Endometrial microvascular endothelial cells (primary cell): ENCODE results near the gene CST6. TPM values are rescaled to one million over a fixed set of nuclear protein-coding genes. Genes with fewer than 3 reads are reported as not detected.
"Not testable (repeated sequence)": the region's sequence is repeated elsewhere in the genome, so short reads cannot be mapped to it uniquely, and the experiment has no call there.

Experiments used
- in situ Hi-C: cut with HindIII; loops from 2 replicates; pipeline ENCODE4 v1.10.0; 2017; ENCODE audit warnings: low sequenced_read_pairs, low pct_unique_long_range_greater_than_20kb; ENCODE audit errors: inconsistent ontology term
- total RNA-seq: library from RNA; depleted of rRNA; stranded (reverse); fragments of >200 nt; gene quantifications from one replicate; pipeline ENCODE4 v1.2.3, GENCODE V29; 2015; ENCODE audit errors: inconsistent ontology term

The CST6 gene
- total RNA-seq, 1 donor from 2014 or later, result not detected

DNA sequence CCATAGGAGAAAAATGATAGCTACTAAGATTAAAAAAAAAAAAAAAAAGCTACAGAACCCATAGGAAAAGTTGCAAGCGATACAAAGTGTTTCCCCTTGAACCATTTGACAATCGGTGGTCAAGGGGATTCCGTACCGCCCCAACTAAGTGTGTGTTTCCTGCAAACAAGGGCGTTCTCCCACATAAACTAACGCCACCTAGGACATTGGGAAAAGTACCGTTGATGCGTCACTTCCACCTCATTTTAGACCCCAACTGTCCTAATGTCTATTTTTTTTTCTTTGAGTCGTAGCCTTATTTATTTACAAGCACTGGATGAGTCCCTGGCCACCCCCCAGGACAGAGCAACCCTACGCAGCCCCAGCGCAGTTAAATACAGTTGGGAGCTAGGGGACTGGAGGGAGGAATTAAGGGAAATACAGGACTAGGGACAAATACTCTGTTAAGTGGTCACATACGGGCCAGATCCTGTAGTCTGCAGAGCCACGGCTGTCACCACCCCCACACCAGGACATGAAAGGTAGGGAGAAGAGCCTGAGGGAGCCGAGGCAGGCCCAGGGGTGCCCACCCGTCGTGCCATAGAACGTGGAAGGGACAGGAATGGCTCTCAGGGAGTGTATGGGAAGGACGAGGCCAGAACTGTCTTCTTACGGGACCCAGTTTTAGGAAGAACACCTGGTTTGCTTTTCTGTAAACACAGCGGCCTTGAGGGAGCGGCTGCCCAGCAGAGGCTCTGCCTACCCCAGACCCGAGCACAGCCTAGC lies 28.8 kb upstream of the CST6 start:
- in situ Hi-C loops, result no loop called here

DNA sequence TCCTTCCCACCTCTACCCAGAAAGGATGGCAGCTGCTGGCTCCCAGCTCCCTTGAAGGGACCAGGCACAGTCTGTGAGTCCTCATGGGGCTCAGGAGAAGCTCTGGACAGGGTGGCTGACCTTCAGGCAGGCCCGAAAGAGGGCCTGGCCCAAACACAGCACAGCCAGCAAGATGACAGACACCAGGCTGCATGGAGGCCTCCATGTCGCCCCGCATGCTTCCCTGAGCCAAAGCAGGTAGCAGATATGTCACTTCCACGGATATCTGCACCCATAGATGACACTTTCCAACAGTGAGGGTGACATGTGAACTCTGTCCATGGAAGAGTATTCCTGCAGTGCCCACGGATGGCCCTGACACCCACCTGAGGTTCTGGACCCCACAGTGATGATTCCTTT lies 28.2 kb upstream of the CST6 start:
- in situ Hi-C loops, result no loop called here

DNA sequence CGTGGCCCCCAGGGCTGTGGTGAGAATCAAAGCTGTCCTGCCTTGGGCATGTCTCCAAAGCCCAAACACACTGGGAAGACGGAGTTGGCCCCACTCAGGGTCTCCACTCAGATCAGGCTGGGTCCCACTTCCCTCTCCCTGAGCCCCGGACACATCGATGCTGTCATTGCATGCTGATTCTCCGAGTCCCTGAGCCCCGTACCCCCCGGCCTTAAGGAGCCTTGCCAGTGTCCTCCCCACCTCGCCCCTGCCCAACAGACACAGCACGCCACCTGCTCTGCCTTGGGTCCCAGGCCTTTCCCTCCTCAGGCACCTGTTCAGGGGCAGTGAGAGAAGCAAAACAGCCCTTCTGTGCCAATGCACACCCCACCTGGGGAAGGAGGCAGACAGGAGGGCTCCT lies 24.5 kb upstream of the CST6 start:
- in situ Hi-C loops, result no loop called here

DNA sequence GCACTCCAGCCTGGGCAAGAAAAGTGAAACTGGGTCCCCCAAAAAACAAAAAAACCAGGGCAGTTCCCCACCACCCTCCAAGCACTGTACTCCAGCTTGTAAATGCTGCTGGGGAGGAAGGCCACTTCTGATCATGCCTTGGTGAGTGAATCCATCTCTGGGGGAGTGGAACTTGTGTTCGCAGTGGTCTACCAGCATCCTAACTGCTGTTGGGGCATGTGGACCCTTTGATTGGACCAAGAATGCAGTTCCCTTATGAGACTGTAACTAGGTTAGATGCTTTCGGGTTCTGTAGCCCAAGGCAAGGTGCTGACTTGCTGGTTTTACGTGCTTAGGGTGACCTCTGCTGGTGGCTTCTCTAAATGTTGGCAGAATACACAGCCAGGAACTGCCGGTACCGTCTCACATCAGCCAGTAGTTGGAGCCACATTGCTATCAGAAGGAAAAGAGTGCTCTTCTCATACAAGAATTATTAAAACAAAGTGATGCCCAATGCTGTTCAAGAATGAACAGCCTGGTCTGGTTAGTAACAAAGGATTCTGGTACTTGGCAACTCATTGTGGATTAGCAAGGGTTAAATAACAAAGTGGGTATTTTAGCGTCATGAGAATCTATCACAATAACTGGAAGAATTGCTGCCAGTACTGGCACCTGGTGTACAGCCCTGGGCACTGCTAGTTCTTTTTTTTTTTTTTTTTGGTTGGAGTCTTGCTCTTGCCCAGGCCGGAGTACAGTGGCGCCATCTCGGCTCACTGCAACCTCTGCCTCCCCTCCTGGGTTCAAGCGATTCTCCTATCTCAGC lies 22.8 kb upstream of the CST6 start:
- in situ Hi-C loops, result no loop called here

DNA sequence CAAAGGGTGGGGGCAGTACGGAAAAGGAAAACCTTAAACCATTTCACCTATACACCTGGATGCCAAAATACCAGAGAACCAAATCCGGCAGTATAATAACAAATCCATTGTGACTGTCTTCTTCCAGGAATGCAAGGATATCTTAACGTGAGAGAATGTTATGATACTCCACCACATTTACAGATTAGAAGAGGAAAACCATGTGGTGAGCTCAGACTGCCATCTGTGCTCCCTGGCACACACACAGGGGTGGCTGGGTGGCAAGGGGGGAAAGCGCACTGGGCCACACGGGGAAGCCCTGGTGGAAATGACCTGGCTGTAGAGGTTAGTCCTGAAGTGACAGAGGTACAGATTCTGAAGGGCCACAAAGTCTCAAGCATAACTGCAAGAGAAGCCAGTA lies 19.8 kb upstream of the CST6 start:
- in situ Hi-C loops, result no loop called here

DNA sequence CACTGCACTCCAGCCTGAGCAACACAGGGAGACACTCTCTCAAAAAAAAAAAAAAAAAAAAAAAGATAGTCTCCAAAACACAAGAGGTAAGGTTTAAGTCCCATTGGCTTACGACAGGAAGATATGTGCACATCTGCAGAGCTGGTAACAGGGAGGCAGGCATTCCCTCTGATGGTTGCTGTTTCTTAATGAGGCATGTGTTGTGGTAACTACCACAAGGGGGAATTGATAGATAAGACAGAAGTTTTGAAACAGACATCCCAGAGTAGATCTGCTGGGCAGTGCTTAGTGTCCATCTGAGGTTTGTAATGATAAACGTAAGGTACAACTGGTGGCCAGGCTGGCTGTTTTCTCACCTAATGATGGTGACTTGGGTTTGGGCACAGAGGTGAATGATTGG lies 14.5 kb upstream of the CST6 start:
- in situ Hi-C loops, result no loop called here

DNA sequence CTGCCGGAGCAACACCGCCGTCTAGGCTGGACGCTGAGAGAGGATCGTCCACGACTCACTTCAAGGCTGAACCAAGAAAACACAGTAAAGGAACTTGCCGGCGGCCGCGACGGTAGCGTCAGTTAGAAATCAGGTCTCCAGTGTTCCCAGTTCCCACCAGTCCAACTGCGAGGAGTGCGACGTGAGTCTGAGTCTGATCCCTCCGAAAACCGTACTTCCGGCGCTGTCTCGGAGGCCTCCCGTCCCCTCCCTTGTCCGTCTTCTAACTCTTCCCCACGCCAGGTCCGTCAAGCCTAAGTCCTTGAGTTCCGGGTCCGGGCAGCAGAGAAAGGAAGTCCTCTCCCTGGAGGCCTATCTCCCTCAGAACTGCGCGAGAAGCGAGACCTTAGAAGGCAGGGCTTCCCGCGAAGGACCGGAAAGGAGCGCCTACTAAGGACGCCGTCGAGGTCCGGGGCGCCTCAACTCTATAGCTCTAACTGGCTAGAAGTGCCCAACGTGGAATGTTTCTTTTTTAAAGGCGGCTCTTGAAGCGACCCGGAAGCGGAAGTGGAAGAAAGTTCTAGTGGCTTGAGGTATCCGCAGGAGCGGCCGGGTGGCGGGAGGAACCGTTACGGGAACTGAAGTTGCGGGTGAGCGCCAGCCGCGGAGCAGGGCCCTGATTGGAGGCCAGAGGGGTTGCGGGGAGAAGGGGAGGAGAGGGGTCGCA lies 9.7 kb upstream of the CST6 start, which contains the start of the genes BANF1 and EIF1AD:
Gene BANF1 (plus strand): TSS at position 562 of the 706 bp plus-strand sequence. CDS start 748 bp downstream, outside the sequence.
Gene EIF1AD (minus strand): TSS at position 216 of the 706 bp plus-strand sequence. CDS start 1,768 bp downstream, outside the sequence.
- in situ Hi-C loops, result no loop called here

DNA sequence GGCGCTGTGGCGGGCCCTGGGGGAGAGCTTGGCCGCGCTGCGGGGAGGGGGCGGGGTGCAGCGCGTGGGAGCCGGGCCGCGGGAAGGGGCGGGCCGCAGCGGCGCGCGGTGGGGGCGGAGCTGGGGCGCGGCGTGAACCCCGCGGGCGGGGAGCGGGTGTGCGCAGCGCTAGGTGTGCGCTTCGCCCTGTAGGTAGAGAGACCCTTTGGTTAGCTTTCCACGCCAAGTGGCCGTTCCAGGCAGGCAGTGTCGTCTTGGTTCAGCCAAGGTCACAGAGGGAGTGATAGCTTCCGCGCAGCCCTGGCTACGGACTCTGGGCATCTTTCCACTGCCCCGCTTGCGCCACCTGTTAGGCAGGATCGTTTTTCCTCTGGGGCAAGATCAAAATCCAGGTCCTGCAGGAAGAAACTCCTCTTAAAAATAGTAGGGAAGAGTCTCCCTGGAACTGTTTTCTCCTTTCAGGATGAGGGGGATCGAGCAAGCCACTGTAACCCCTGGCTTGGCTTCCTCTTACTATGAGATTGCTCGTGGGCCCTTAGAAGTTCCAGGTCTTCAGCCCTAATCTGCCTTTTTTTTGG lies 9.1 kb upstream of the CST6 start:
- in situ Hi-C loops, result no loop called here

DNA sequence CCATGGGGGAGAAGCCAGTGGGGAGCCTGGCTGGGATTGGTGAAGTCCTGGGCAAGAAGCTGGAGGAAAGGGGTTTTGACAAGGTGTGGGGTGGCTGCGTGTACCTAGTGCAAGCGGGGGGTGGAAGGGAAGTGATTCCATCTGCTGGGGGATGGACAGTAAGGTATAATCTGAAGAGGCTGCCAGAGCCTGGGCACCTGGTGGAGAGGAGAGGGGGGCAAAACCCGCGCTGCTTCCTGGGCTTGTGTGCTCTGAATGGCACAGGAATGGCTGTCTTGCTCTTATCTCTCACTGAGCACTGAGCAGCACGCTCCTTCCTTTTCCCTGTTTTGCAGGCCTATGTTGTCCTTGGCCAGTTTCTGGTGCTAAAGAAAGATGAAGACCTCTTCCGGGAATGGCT lies 8.5 kb upstream of the CST6 start:
- in situ Hi-C loops, result no loop called here

DNA sequence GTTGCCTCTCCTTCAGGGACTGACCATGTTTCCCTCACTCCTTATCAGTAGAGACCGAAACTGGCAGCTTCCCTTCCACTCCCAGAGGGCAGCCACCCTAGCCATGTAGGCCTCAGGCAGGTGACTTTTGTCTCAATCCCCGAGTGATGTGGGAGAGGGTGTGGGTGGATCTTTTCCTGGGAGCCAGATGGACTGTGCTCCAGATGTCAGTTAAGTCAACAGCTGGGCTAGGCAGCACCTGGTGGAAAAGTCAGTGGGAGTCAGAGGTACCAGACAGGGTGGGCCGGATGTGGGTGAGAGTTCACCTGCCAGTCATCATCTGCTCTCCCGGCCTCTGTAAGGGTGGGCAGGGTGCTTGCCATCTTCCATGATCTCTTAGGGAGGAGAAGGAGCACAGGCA lies 7.6 kb upstream of the CST6 start:
- in situ Hi-C loops, result no loop called here

DNA sequence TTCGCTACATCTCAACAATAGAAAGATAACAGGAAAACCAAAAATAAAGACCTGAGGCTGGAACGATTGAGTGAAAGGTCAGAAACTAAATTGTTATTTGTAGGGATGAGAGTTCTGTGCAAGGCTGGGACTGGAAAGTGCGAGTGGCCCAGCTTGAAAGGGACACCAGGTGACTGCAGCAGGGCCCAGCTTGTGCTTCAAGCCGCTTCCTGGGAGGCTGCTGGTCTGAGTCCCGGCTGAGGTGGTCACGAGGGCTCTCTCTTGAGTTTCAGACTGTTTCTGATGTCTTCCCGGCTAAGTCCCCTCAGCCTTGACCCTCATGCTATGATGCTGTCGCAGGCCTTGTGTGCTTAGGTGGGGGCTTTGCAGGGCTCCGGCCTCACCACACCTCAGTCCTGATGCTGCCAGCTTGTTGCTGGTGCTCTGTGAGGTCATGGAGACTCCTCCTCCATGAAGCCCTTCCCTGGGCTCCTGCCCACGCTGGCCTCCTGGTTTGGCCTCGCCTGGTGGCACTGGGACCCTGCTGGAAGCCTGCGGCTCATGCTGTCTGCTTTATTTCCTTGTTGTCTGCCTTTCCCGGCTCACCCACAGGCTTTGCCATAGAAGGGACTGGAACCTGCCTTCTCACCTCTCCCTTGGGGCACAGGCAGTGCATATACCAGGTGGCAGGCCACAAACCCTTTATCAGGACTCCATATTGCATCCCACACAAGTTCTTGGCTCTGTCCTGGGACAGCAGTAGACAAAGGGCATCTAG lies 5.5 kb upstream of the CST6 start:
- in situ Hi-C loops, result no loop called here

DNA sequence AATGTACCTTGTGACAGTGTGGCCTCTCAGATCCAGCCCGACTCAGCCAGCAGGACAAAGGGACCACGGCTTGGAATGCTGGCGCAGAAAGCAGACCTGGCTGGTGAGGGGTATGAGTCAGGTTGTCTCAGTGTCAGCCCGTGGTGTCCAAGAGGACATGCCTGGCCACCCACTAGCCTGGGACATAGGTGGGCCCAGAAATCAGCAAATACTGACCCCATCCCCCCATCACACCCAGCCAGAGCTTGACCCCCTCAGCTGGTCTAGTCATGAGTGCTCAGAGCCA lies 5.0 kb upstream of the CST6 start:
- in situ Hi-C loops, result no loop called here

DNA sequence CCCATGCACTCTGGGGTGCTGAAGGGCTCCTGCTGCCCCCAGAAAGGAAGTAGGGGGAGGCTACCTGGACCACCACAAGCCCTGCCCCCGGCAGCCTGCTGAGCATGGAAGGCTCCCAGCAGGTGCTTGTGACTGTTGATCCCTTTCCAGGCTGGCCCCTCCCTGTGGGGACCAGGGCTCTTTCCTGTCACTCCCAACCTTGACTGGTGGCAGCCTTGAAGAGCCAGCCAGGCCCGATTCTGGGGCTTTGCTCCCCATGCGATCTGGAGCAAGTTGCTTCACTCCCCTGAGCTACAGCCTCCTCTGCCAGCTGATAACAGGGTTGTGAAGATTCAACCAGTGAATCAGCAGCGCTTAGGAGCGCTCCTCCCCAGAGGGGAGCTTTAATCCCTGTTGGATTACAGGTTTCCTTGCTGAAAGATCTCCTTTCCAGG lies 4.6 kb upstream of the CST6 start:
- in situ Hi-C loops, result no loop called here

DNA sequence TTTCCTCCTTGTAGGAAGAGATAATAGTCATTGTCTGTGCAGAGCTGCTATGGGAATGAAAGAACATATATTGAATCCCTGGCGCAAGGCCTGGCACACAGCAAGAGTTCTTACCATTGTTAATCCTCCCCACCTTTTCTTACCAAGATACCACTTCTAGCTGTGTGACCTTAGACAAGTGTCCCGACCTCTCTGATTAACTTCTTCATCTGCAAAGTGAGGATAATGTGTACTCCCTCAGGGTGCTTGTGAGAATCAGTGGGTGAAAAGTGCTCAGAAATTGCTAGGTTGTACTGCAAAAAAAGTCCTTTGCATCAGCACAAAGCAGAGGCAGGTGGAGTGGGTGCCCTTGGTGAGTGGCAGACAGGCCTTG lies 3.7 kb upstream of the CST6 start:
- in situ Hi-C loops, result no loop called here

DNA sequence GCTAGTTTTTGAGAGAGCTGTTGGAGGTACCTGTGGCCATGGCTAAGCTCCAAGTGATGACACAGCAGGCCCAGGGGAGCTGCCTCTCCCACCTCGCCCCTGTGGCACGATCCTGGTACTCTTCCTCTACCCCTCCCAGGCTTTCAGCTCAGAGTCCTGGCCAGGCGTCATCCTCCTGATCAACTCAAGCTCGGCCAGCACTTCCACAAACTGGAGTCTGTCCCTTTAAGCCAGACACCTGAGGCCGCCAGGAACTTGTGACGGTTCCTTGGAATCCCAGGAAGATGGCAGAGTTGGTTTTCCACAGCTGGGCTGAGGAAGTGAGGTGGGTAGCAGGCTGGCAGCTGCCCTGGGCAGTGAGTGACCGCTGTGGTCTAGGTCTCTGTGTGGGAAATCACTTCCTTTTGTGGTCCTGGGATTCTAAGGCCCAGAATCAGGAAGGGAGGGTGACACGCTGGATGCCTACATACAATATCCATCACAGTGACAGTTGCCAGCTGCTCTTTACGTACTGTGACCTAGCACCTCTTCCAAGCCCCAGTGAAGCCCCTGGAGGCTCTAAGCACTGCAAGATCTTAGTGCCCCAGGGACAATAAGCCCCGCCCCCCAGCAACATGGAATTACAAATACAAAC lies 3.2 kb upstream of the CST6 start:
- in situ Hi-C loops, result no loop called here

DNA sequence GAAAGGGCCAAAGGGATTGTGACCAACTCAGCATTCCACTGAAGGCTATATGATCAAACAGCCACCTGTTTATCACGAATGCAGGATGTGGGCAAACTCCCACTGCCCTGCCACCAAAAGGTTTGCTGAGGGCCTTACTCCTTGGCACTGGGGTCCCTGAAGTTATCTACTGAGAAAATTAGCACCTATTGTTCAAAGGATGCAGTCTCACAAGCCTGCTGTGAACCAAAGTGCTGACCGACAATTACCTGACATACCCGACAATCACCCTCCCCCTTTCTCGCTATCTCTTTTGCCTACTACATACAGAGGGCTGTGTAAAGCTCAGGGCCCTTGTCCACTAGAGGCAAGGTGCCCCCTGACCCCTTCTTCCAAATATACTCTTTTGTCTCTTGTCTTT lies 1.8 kb upstream of the CST6 start:
- in situ Hi-C loops, result not testable (repeated sequence)

DNA sequence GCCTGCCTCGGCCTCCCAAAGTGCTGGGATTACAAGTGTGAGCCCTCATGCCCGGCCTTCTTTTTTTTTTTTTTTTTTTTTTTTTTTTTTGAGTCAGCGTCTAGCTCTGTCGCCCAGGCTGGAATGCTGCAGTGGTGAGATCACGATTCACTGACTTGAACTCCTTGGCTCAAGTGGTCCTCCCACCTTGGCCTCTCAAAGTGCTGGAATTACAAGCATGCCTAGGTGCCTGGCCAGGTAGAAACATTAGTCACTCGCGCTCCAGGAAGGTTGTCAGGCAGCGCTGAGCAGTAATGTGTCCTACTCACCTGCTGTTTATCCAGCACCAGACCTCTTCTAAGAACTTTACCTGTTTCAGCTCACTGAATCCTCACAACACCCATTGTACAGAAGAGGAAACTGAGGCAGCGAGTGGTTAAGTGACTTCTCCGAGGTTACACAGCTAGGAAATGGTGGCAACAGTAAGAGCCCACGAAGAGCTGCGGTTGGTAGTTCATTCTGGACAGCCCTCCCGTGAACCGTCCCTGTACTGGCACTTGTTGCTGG lies 496 bp upstream of the CST6 start:
- in situ Hi-C loops, result no loop called here

DNA sequence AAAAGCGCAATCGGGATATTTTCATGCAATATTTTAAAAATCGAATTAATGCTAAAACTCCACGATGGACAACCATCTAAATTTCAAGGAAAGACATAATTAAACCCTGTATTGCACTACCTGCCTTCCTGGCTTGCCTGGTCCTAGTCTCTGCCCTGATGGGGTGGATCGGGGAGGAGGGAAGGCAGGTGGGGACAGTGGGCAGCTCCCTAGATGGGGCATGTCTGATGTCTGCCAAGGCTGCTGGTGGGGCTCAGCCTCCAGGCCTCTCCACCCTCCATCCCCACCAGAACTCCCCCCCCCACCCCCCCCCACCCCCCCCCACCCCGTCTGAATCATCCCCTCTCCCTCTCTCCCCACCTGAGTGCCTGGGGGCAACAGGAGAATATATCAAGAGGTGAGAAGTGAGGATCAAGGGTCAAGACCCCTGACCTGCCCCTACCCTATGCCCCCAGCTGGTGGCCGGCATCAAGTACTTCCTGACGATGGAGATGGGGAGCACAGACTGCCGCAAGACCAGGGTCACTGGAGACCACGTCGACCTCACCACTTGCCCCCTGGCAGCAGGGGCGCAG lies 650 bp downstream of the CST6 start:
- in situ Hi-C loops, result no loop called here
